CD1c-positive myeloid dendritic cell (primary cell): ENCODE results near the gene CEP89.
"Not testable (repeated sequence)": the region's sequence is repeated elsewhere in the genome, so short reads cannot be mapped to it uniquely, and the experiment has no call there.

Experiments used
- DNase-seq: peaks from one replicate; pipeline ENCODE4 v3.0.0-alpha.2; 2016; ENCODE audit errors: extremely low spot score

CEP89 gene

DNA sequence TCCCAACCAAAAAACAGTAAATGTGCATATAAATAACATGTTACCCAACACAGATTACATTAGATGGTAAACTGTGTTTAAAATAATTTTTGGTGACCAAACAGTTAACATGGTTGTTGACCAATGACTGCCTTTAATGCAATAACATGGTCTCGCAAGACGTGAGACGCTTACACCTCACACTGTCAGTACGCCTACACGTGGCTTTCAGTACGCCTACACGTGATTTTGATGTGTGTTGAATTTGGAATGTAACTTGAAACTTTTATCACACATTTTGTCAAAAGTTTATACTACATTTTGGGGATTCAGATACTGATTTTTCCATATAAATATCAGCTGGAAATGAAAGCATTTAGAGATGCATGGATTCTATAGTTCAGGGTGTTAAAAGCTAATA, 134.2 kb downstream of the CEP89 start:
- no peak for DNase-seq

DNA sequence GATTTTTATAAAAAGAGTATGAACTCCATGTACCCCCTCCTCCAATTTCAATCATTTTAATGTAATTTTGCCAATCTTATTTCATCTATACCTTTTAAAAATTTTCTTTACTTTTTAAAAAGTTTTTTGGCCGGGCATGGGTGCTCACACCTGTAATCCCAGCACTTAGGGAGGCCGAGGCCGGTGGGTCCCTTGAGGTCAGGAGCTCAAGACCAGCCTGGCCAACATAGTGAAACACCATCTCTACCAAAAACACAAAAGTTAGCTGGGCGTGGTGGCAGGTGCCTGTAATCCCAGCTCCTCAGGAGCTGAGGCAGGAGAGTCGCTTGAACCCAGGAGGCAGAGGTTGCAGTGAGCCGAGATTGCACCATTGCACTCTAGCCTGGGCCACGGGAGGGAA, 138.4 kb downstream of the CEP89 start:
- DNase-seq = not testable (repeated sequence)

DNA sequence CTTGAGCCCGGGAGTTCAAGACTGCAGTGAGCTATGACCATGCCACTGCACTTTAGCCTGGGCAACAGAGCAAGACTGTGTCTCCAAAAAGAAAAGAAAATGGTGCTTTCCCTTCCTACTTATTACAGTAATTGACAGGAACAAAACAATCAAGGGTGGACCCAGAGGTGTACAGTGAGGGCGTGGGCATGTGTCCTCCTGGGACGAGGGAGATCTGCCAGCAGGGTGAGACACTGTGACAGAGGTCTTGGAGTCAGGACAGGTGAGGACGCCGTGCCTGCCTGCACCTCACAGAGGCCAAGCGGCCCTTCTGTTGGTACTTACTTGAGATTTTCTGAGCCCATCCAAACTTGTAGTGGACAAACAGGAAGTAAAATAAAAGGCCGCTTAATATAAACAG, 138.9 kb downstream of the CEP89 start:
- DNase-seq = not testable (repeated sequence)

DNA sequence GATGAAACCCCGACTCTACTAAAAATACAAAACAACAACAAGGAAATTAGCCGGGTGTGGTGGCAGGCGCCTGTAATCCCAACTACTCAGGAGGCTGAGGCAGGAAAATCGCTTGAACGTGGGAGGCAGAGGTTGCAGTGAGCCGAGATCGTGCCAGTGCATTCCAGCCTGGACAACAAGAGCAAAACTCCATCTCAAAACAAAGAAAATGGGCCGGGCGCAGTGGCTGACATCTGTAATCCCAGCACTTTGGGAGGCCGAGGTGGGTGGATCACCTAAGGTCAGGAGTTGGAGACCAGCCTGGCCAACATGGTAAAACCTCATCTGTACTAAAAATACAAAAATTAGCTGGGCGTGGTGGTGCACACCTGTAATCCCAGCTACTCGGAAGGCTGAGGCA, 139.7 kb downstream of the CEP89 start:
- DNase-seq = not testable (repeated sequence)

DNA sequence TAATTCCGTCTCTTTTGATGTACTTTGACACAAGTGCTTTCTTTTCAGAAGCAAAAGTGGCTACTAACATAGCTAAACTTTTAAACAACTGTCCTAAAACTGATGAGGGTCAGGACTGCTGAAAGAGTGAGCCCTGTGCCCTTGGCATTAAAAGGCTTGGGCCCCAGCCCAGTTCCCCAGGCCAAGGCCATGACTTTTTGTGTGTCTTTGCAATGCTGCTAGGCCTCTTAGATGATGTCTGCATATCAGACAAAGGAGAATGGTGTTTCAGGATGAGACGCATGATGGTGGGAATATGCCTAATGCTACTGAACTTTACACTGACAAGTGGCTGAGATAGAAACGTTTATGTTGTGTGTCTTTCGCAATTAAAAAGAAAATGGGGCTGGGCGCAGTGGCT, 140.1 kb downstream of the CEP89 start:
- no peak for DNase-seq

DNA sequence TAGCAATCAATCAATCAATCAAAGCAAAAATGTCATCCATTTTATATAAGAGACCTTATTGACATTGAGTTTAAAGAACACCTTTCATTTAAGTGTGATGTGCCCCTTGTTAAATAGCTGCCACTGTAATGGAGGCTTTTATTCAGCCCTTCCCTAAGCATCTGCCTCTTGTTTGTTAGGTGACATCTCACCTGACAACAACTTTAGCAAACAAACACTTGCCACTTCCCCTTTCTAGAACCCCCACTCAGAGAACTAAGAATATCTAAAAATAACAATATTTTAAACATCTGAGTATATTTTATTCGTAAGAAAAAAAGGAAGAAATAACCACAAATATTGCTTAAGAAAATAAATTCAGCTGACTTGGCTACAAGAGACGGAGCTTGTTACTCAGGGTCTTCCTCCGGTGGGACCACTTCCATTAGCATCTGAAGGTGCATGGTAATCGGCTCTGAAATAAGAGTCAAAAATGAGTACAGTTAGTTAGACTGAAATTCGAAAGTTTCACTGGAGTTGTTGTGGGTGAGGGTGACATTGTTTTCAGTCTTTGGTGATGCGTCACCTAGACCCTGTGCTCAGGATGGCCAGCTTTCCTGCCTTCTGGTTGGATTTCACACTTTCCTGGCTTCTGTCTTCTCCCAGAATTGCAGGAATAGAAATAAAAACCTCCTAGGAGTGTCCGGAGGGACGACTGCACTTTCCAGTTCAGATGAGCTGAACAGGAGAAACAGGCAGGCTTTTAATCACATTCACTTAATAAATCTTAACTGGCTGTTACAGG, 141.3 kb downstream of the CEP89 start:
- DNase-seq = no peak

DNA sequence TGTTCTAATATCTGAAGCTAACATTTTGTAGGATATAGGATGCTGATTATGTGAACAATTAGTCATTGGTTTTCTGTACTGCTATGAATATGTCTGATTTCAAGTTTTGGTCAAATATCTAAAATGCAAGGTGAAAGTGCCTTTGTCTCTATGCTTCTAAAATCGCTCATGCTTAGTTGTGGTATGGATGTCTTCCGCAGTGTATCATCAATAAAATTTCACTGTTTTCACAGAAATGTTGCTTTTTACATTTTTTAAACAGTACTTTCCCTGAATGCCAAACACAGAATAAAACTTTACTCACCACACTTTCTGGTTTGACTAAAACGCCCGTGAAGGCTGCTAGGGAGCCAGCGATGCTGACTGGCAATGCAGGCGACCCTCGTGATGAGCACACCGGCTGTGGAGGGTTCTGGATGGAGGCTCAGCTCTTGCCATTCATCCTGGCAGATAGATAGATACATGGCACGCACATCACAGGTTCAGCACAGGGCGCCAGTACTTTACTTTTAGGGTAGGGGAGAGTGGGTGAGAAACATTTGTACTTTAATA, 142.3 kb downstream of the CEP89 start:
- no peak for DNase-seq

DNA sequence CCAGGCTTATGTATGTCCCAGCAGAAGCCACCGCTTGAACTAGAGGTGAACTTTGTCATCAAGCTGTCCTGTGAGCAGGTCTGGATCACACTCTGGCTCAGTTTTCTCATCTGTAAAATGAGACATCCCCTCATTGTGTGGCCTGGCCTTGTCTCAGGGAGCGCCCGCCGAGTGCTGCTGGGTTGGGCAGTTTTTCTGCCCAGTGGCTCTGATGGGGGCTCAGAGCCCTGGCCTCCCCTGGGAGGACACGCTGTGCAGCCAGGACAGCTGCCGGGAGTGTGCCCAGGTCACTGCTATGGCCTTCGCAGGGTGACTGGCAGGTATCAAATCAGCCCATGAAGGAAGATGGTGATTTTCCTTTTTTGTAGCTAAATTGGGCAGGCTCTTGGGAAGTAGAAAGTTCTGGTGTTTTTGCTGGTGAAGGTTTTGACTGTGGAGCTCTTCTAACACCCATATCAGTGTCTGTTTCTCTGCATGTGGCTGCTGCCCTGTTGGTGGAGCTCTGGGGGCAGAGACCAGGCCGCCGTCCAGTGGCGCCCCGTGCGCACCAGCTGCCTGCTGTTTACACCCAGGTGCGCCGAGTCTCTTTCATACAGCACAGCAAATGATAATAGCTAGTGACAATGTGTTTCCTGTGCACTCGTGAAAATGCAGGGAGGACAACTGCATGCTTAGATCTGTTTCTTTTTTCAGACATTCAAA, 143.0 kb downstream of the CEP89 start:
- no peak for DNase-seq

DNA sequence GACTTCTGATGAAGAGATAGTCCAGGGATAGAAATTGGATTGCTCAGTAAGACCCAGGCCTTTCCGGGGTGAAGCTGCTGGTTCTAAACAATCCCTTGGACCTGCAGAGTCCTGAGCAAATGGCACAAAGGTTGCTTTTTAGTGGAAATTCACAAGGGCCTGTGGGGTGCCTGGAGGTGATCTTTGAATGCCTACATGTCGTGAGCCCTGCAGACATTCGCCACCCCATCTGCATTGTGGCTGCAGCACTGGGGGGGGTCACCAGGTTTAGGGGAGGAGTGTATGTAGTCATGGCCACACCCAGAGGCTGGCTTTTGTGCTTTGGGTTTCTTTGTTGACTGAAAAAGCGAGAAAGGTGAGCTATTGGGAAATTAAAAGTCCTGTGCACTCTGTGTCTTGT, 143.6 kb downstream of the CEP89 start:
- no peak for DNase-seq
